ENCODE data around the gene KLHL40. TPM values are rescaled to one million over a fixed set of nuclear protein-coding genes. Genes with fewer than 3 reads are reported as not detected.

The KLHL40 gene
- total RNA-seq = 0.17 TPM in 1 of 2 replicates, not detected in the other

GRCh38 chr3:42685363-42685881 is at the start of gene KLHL40:
Gene KLHL40 (plus strand): TSS chr3:42685537. CDS start chr3:42685619, 82 bp downstream.

DNA sequence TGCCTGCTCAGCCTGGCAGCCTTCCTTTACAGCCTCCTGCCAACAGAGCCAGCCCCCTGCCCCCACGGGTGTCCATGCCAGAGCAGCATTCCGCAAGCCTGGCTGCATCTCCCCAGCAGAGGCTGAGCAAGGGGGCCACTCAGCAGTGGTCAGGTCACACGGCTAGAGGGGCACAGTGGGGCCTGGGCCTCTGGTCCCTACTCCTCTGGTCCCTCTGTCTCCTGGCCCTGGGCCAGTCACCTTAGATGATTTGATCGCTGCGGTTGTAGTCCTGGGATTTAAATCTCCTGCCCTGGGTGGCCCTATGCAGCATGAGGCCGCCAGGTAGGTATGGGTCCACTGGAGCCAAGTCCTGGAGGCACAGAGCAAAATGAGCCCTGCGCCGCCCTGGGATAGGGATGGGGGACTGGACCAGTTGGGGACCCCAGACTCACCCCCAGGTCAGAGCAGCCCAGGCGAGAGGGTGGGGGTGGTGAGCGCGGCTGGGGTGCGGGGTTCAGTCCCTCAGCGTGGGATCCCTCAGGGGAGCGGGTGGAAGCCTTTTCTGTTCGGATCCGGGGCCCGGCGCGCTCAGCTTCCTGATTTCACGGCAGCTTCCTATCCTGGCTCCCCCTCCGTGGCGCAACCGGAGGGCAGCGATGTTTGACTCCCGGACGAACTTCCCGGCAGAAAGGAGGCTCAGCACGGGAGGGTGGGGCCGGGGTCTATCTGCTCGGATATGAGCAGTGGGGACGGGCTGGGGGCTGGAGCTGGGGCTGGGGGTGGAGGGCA is 31.6 kb upstream of the KLHL40 start, which contains the start of gene ZBTB47:
ZBTB47 (plus strand) TSS at position 138 of the 771 bp plus-strand sequence. CDS start 4,659 bp downstream, outside the sequence.

GRCh38 chr3:42702066-42702951 is 17.0 kb downstream of the KLHL40 start, which contains the start of gene HHATL:
Gene HHATL (minus strand): TSS chr3:42702798. CDS start chr3:42700826, 1,972 bp downstream.

Other genes with a start within 250 kb of the KLHL40 start
- gene VIPR1, start 182.9 kb upstream of the KLHL40 start, total RNA-seq = 0.09 and 0.35 TPM in 2 replicates
- gene SEC22C, start 103.6 kb upstream of the KLHL40 start, total RNA-seq = 42.5 and 52.7 TPM in 2 replicates
- gene SS18L2, start 94.7 kb upstream of the KLHL40 start, total RNA-seq = 16.8 and 22.0 TPM in 2 replicates
- gene NKTR, start 84.9 kb upstream of the KLHL40 start, total RNA-seq = 12.6 and 14.2 TPM in 2 replicates
- 28.9 and 34.1 TPM in 2 replicates for gene ZBTB47, start 31.8 kb upstream of the KLHL40 start, total RNA-seq
- not detected in 2 replicates for gene HHATL, start 17.3 kb downstream of the KLHL40 start, total RNA-seq
- 1.1 and 1.3 TPM in 2 replicates for gene CCDC13, start 87.7 kb downstream of the KLHL40 start, total RNA-seq
- gene HIGD1A, start 119.0 kb downstream of the KLHL40 start, total RNA-seq = 127 and 173 TPM in 2 replicates
- 1.9 and 3.9 TPM in 2 replicates for gene ACKR2, start 123.9 kb downstream of the KLHL40 start, total RNA-seq
- not detected in 2 replicates for gene CYP8B1, start 190.3 kb downstream of the KLHL40 start, total RNA-seq
- 0.82 and 1.4 TPM in 2 replicates for gene ZNF662, start 220.6 kb downstream of the KLHL40 start, total RNA-seq